NCI-H2227 (cell line): Measurements from ENCODE around the gene CDCA5.
A peak's percentile ranks its signal among the peaks of the same experiment; 100 is the strongest.

Experiments
- DNase-seq: peaks from one replicate; lab custom pipeline; 2025; ENCODE audit not compliant: unreplicated experiment; lab: John Stamatoyannopoulos, UW

The CDCA5 gene, protein sequence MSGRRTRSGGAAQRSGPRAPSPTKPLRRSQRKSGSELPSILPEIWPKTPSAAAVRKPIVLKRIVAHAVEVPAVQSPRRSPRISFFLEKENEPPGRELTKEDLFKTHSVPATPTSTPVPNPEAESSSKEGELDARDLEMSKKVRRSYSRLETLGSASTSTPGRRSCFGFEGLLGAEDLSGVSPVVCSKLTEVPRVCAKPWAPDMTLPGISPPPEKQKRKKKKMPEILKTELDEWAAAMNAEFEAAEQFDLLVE

DNA sequence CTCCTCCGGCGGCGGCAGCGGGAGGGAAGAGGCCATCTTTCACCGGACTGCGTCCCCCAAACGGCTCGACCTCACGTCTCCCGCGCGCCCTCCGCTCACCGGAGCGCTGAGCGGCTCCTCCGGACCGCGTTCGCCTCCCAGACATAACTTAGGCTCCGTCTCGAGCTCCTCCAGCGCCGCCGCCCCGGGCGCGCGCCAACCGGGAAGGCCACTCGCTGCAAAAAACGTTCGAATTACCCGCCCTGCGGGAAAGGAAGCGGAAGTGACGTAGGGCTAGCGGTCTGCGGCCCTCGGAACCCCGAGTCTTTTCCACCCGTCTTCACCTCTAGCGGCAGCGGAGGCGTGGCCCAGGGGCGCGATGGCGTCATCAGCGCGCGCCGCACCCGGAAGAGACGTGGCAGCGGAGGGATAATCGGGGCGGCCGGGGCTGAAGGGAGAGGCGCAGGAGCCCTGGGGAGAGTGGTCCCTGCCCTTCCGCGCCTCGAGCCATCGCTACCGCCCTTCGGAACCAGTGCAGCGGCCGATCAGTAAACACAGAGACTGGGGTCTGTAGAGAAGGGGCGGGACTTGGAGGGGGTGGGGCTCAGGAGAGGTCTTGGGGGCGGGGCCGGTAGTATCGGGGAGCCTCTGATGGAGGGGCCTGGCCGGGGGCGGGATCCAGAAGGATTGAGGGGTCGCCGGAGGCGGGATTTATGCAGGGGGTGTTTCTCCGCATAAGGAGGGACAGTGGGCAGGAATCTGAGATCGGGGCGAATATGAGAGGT, at the start of gene CDCA5, which contains the start of gene ZFPL1:
Gene CDCA5, minus strand, starts transcription at position 207 of the 764 bp plus-strand sequence. Its CDS starts 62 bp downstream, at position 145.
Gene ZFPL1, plus strand, starts transcription at position 389 of the 764 bp plus-strand sequence. CDS start 477 bp downstream, outside the sequence.
- DNase-seq = peak; percentile 98

DNA sequence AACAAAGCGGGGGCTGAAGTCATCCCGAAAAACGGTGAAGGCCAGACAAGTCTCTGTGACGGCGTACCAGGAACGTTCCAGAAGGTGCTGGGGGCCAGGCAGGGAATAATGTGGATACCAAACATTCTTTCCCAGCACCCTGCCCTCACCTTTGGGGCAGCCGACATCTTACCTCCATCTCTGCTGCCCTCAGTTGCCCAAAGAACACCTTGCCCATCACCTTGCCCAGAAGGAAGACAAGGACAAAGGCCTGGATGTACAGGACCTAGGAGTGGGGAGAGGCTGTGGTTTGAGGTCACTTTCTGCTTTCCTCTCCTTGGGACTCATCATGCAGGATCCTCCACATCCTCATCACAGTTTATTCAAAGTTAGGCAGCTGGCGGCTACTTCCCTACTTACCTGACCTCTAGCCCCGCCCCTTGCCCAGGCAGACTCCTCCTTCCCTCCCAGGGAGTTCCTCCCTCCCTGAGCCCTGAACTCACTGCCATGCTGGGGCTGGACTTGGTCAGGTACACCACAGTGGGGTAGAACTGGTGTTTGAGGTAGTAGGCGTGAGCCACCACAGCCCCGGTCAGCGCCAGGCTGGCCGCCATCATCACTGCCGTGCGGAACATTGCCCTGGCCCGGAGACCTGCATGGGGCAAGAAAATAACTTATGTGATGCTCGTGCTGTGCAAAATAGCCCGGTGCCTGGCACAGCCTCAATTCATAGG, 49.3 kb upstream of the CDCA5 start:
- peak; percentile 28 for DNase-seq

DNA sequence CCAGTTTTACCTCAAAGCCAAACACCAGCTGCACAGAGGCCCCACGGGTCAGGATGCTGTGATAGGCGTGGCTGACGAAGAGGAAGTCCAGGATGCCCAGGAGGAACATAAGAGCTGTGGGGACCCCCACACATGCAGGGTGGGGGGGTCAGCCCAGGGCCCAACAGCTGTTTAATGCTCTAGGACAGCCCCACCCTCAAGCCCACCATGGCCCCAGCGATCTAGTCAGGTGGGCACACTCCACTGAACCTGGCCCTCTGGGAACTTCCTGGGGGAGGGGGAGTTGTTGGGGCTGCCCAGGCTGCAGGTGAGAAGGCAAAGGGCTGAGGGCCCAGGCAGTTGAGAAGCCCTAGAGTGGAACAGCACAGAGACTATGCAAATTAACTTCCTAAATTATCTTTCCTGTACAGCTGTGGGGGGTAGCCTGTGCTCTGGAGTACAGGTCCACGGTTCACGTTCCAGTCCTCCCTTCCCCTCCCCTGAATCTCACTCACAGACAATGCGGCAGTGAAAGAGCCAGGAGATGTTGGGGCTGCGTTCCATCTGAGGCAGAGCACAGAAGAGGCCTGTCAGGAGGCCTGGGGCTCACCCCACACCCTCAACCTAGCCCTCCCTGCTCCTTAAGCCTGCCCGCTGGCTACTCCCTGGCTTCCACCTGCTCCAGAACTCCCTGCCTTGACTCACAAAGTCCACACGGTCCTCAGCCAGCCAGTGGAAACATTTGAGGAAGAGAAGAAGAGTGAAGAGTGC, 48.6 kb upstream of the CDCA5 start:
- DNase-seq = no peak

DNA sequence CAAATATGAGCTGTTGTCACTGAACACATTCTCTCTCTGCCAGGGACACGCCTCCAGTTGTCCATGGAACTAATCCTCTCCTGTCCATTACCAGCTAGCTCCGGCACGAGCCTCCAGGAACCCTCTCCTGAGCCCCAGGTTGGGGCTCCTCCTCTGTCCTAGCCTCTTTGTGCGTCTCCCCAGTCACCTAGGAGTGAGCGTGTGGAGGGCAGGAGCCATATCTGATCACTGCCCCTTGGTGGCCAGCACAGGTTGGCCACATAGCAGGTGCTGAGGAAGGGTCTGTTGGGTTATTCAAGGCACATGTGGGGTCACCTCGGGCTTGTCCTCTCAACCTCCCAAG, 48.0 kb upstream of the CDCA5 start:
- no peak for DNase-seq

DNA sequence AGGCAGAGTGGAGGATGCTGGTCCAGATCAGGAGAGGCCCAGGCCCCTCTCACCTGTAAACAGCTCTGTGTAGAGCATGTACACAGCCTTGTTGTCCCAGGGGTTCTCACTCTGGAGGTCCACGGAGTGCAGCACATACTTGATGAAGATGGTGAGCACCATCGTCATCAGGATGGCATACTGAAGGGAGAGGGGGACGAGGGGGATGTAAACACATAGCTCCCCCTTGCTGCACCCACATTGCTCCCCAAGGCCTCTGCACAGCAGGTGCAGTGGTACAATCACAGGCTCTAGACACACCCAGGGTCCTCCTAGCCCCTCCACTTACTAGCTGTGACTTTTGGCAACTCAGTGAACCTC, 47.6 kb upstream of the CDCA5 start:
- DNase-seq = no peak

DNA sequence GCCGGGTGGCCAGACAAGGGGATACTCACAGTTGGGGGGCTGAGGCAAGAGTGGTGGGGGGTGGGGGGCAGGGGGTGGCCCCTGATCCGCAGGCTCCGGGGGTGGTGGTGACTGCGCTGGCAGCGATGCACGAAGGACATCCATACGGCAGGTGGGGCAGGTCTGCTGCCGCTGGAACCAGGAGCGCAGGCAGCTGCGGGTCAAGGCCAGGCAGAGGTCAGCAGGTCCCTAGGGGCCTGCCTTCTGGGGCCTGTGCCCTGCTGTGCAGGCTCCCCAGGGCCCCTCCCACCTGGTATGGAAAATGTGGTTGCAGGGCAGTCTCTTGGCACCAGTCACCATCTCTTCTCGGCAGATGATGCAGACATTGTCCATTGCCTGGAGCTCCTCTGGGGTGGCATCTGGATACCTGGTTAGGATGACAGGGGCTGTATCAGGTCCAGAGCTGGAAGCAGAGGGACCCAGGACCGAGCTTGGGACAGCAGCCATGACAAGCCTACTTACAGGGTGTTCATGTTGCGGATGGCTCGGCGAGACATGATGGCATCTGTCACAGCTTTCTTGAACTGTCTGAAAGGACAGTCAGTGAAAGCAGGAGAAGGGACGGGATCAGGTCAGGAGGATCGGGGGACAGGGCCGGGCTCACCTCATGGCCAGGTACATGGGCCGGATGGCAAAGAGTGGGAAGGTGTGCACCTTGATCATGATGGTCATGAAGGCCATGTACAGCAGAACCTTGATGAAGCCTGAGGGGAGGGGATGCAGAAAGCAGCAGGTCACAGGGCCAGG, 47.0 kb upstream of the CDCA5 start:
- DNase-seq = no peak

DNA sequence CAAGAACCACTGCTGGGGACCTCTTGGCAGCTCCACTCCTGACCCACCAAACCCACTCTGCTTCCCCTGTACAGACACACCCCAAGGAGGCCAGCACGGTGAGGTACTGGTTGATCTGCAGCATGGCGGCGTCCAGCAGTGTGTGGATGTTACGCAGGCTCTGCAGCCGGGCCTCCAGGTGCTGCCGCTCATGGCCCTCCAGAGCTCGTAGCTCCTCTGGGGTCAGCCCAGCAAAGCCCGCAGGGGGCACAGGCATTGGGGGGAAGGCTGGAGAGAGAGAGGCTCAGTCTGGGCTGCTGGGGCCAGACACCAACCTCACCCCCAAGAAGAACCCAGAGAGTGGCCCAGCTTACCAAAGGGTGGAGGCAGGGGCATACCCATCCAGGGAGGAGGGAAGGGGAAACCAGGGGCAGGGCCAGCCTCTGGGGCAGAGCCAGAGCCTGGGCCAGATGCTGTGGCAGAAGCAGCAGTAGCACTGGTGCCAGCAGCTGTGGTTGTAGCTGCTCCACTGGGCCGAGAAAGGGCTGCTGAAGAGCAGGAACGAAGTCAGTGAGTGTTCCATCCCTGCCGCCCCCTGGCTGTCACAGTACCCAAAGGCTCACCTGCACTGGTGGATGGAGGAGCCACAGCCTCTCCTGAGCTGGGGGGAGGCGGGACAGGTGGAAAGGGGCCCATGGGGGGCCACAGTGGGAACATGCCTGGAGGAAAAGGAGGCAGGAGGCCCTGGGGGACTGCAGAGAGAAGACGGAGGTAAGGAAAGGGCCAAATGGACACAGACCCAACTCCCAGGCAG, 46.0 kb upstream of the CDCA5 start:
- no peak for DNase-seq

DNA sequence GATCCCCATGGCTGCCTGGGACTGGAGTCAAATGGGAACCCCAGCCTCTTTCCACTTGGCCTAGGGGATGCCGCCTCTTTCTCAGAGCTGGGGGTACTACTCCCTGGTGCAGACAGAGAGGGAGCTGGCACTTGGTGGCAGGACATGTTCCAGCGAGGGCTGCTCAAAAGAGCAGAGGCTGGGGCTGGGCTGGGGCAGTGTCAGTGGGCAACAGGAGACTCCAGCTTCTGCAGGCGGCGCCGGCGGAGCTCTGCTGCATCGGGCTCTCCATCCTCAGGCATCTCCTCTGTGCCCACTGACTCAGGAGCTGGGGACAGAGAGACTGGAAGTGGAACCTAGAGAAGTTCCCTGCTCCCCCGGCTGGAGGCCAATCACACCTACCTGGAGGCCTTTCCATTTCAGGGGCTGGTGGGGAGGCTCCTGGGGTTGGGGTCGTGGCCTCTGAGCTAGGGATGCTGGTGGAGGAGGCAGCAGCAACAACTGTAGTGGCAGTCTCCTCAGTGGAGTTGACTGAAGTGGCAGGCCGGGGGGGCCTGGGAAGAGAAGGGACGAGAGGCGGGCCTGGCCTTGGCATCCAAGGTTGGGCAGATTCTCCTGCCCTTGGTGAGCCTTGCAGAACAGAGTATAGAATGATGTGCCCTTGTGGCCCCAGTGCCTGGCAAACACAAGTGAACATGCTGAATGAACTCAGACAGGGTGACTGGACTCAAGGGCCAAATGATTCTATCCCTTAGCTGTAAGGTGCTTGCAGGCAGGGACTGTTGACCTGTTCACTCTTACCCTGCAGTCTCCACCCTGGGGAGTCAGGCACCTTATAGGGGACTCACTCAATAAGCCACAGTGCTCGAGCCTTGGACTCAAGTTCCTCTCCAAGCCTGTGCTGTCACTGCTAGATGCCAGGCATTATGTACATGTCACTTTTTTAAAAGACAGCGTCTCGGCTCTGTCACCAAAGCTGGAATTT, 44.6 kb upstream of the CDCA5 start:
- no peak for DNase-seq

DNA sequence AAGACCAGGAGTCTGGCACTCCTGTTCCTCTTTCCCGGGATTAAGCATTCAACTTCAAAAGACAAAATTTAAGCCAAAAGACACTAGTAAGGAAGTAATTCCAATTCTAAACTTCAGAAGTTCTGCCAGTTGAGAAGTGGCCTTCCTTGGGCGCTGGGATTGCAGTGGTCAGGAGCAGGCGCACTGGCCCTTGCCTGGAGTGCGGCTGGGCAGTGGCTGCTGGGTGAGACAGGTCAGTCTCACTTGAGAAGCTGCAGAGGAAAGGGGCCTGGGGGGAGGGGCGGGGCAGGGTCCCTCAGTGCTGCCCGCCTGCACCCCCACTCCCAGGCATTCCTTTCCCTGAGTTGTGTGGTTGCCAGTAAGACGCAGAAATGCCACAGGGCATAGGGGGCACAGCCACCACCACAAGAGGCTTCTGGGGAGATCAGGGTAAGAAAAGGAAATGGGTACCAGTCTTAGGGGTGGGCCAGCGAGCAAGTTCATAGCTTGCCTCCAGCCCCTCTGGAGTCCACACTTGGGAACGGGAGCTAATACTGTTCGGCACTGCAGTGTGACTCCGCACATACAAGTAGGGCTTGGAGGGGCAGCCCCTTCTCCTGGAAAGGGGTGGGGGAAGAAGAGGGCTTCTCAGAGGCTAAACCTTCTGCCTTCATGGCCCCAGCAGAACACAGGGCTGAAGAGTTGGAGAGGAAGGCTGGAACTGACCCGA, 43.8 kb upstream of the CDCA5 start:
- no peak for DNase-seq

DNA sequence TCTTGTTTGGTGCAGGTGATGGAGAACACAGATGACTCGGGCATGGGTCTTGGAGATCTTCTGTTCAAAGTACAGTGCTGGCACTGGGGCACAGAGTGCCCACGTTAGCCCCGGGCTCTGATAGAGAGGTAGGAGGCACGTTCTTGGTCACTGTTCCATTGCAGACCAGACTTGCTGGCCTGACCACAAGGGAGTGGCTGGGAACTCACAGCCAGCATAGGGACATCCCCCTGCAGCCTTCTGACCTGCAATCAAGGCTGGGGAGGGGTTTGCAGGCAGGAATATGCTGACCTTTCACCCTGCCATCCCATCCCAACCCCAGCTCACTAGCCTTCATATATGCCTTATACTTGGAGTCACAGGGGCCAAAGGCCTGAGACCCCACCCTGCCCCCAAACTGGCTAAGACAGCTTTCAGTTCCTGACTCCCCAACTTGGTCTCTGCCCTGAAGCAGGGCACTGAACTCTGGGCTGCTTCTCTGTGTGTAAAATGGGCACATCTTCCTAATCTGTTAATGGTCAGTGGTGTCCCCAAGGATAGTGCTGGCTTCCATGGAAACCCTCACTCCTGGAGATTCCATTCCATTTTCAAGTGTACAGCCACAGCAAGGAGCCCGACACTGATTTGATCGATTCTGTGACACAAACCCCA, 42.9 kb upstream of the CDCA5 start:
- DNase-seq = no peak

DNA sequence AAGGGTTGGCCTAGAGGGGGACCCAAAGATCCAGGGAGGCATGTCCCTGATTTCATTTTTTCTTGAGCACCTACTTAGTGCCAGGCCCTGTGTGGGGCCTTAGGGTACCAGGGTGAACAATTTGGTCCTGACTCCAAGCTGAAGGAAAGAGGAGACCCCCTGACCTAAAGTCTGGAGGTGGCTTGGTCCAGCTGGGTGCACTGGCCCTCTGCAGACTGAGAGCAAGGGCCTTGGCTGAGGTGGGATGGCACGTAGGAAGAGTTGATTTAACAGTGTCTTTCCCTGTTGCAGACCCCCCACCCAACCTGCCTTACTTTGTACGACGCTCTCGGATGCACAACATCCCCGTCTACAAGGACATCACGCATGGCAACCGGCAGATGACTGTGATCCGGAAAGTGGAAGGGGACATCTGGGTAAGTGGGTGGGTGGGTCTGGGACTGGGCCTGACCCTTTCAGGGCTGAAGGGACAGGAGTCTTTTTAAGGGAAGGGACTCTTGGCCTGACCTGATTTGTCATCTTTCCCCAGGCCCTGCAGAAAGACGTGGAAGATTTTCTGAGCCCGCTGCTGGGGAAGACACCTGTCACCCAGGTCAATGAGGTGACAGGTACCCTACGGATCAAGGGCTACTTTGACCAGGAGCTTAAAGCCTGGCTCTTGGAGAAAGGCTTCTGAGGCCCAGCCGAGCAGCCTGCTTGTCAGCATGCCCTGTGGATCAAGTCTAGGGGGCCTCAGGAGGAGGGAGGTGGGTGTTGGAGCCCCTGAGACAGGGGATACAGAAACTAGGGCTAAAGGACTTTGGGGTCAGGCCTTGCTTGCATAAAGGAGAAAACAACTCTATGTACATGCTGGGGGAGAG, 41.6 kb upstream of the CDCA5 start:
- no peak for DNase-seq

DNA sequence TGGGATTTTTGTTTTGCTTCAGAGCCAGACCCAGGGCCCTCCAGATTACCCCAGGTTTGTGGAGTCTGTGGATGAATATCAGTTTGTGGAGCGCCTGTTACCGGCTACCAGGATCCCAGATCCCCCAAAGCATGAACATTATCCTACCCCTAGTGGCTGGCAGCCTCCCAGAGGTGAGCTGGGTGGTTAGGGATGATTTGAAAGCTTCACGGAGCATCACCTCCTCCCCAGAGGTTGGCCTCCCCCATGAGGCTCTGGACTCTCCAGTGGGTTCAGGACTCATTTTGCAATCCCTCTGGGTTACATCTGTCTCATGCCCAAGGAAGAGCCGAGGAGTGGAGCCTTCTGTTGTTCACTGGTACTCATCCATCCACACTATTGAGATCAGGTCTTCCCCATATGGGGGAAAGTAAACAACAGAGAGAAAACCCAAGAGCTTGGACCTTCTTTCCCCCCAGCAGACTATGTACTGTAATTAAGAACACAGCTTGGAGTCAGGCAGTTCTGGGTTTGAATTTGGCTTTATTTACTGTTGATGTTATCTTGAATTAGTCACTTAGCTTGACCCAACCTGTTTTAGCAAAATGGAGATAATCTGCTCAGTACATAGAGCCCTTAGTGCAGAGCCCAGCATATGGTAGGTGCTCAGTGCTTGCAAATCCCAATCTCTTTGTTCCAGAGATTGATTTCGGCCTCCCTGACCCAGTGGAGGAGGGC, 40.8 kb upstream of the CDCA5 start:
- no peak for DNase-seq

DNA sequence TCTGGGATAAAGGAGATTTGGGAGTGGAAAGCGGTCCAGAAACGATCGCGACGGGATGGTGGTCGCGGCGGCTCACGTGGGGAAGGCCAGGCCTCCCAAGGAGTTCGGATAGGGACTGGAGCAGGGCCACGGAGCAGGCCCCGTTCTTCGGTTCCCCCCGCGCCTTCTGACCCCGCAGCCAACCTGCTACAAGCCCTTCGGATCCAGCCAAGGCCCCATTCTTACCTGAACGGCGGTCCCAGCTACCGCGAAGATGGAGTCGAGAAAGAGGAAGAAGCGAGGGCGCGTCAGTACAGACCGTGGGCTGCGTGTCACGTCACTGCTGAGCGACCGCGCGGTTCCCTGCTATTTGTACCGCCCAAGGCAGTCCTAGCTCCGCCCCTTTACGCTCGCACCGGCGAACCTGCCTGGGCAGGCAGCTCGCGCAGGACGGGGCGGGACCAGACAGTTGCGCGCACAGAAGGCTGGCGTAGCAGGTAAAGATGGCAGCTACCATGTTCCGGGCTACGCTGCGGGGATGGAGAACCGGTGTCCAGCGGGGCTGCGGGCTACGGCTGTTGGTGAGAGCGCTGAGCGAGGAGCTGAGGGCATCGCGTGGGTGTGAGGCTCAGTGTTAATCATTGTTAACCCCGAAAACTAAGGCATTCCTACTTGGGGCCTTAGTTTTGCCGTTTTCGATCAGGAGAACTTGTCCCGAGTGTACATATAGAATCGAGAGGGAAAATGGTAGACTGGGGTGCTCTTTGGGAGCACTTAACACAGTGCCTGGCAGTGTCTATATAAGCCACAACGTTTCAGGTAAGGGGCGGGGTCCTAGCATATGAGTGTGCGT, 38.2 kb upstream of the CDCA5 start, which contains the start of the genes FAU and MRPL49:
Gene FAU, minus strand, starts transcription at position 270 of the 832 bp plus-strand sequence. CDS start 321 bp downstream, outside the sequence.
Gene MRPL49, plus strand, starts transcription at position 457 of the 832 bp plus-strand sequence. Its CDS starts 26 bp downstream, at position 483.
- peak; percentile 99 for DNase-seq

DNA sequence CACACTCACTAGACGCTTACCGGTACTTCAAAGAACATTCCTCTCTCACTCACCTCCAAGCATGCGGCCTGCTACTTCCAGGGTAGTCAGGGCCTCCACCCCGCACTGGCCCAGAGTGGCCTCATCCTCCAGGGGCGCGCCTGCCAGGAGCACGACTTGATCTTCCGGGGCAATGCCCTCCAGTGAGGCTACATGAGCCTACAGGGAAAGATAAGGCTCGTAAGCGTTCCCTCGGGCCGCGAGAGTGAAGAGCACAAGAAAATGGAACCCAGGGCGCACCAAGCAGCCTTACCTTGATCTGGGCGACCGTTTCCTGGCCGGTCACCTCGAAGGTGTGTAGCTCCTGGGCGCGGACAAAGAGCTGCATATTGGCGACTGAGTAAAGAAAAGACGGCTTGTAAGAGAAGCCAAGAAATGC, 37.6 kb upstream of the CDCA5 start:
- DNase-seq = no peak

DNA sequence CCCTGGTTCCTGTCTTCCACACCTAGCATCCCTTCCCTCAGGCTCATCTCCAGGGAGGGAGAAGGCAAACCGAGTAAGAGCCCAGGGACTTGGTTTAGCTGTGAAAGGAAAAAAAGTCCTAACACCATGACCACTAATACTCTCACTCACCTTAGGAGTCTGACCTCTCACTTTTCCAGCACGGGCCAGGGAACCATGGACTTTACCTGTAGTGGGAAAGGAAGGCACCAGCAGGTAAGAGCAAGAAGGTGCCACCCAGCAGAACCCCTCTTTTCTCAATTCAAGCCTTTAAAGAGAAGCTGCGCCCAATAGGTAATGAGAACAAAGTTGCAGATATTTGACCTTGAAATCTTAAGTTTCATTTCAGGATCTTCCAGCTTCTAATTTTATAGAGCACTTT, 37.0 kb upstream of the CDCA5 start:
- no peak for DNase-seq
